ENCODE results near the gene NAALADL2. TPM values are rescaled to one million over a fixed set of nuclear protein-coding genes. Genes with fewer than 3 reads are reported as not detected.
"Not testable (repeated sequence)": the region's sequence is repeated elsewhere in the genome, so short reads cannot be mapped to it uniquely, and the experiment has no call there.

NAALADL2 gene
- total RNA-seq, 1 donor from 2014 or later, result 2.8 TPM

DNA sequence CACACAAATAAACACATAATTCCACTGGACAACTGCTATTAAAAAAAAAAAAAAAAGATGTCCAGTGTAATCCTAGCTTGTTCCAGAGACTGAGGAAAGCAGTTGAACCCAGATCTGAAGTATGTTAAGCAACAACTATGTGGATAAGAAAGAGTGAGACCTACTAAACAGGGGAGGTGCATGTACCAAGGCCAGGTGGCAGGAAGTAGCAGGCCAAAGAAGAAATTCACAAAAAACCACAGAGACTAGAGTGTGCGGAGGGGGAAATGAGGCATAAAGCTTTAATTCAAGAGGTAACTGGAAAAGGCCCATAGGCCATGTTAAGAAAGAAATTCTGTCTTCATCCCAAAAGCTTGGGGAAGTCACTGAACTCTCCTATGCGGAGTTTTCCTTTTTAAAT, 490.0 kb downstream of the NAALADL2 start:
- H3K9me3 Mint-ChIP-seq, result no peaks in the 10 kb centered on the region
- TF ChIP-seq, protein P1, sequence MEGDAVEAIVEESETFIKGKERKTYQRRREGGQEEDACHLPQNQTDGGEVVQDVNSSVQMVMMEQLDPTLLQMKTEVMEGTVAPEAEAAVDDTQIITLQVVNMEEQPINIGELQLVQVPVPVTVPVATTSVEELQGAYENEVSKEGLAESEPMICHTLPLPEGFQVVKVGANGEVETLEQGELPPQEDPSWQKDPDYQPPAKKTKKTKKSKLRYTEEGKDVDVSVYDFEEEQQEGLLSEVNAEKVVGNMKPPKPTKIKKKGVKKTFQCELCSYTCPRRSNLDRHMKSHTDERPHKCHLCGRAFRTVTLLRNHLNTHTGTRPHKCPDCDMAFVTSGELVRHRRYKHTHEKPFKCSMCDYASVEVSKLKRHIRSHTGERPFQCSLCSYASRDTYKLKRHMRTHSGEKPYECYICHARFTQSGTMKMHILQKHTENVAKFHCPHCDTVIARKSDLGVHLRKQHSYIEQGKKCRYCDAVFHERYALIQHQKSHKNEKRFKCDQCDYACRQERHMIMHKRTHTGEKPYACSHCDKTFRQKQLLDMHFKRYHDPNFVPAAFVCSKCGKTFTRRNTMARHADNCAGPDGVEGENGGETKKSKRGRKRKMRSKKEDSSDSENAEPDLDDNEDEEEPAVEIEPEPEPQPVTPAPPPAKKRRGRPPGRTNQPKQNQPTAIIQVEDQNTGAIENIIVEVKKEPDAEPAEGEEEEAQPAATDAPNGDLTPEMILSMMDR (conservative IDR thresholded peaks at IDR 0.05), result no peak
- H3K27me3 Mint-ChIP-seq (ENCODE audit: low read depth), result no peaks in the 10 kb centered on the region
- H3K4me3 Mint-ChIP-seq, result no peak overlapping the region
- H3K27ac Mint-ChIP-seq (ENCODE audit: unreplicated experiment), result no peak overlapping the region
- no peak for DNase-seq (ENCODE audit: low read depth, low spot score)
- H3K36me3 Mint-ChIP-seq (ENCODE audit: low read depth), result no peaks in the 10 kb centered on the region
- no peaks in the 10 kb centered on the region for H3K4me1 Mint-ChIP-seq

GRCh38 chr3:175355801-175356335, 496.7 kb downstream of the NAALADL2 start:
- H3K36me3 Mint-ChIP-seq (ENCODE audit: low read depth), result no peaks in the 10 kb centered on the region
- DNase-seq (ENCODE audit: low read depth, low spot score), result no peak
- TF ChIP-seq, protein P1 (conservative IDR thresholded peaks at IDR 0.05), result no peak
- no peak overlapping the region for H3K27ac Mint-ChIP-seq (ENCODE audit: unreplicated experiment)
- no peaks in the 10 kb centered on the region for H3K27me3 Mint-ChIP-seq (ENCODE audit: low read depth)
- no peaks in the 10 kb centered on the region for H3K4me1 Mint-ChIP-seq
- peaks cover 4% of the 10 kb centered on the region for H3K9me3 Mint-ChIP-seq
- no peak overlapping the region for H3K4me3 Mint-ChIP-seq

DNA sequence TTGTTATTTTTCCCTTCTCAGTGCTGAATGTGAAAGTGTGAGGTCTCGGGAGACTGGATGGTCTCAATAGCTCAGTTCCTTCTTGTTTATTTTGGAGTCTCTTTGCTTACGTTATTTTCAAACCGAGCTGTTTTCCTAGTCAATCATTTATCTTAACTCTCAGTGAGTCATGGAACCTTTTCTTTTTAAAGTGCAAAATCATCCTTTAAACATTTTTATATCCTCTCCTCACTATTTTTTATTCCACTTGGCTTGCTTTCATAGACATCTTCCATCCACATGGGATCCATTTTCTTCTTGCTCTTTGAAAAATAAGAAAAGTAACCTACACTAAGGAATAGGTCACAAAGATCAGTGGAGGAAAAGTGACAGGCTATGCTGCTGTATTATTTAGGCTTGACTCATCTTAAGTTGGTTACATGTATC, 497.8 kb downstream of the NAALADL2 start:
- Mint-ChIP-seq H3K36me3 (ENCODE audit: low read depth) (peaks cover 3% of the 10 kb centered on the region), H3K4me3 (no peak overlapping the region), H3K27ac (ENCODE audit: unreplicated experiment) (no peak overlapping the region), H3K9me3 (peaks cover 7% of the 10 kb centered on the region), H3K4me1 (no peaks in the 10 kb centered on the region), H3K27me3 (ENCODE audit: low read depth) (no peaks in the 10 kb centered on the region)
- TF ChIP-seq, protein P1 (conservative IDR thresholded peaks at IDR 0.05), result no peak
- no peak for DNase-seq (ENCODE audit: low read depth, low spot score)

DNA sequence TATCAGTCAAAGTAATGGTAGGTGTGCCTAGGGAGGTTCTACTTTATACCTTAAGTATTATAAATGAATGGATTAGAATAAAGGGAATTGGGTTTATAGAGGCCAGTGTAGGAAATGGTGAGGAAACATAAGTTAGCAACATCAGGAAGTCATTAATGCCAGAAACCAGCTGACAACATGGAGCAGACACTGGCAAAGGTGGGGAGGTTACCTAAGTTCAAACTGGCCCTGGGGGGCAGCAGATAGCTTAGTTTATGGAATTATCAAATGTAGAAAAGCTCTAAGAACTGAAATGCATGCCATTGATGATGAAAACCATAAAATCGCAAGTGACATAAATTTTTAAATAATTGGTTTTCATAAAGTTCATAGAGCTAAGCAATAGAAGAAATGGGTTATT, 498.6 kb downstream of the NAALADL2 start:
- TF ChIP-seq, protein P1 (conservative IDR thresholded peaks at IDR 0.05), result no peak
- H3K27me3 Mint-ChIP-seq (ENCODE audit: low read depth), result no peaks in the 10 kb centered on the region
- no peak overlapping the region for H3K27ac Mint-ChIP-seq (ENCODE audit: unreplicated experiment)
- peaks cover 4% of the 10 kb centered on the region for H3K36me3 Mint-ChIP-seq (ENCODE audit: low read depth)
- no peaks in the 10 kb centered on the region for H3K4me1 Mint-ChIP-seq
- peaks cover 7% of the 10 kb centered on the region for H3K9me3 Mint-ChIP-seq
- DNase-seq (ENCODE audit: low read depth, low spot score), result no peak
- no peak overlapping the region for H3K4me3 Mint-ChIP-seq

GRCh38 chr3:175358935-175359334, 499.8 kb downstream of the NAALADL2 start:
- DNase-seq (ENCODE audit: low read depth, low spot score), result no peak
- Mint-ChIP-seq H3K36me3 (ENCODE audit: low read depth) (peaks cover 7% of the 10 kb centered on the region), H3K9me3 (peaks cover 10% of the 10 kb centered on the region), H3K4me3 (no peak overlapping the region), H3K27ac (ENCODE audit: unreplicated experiment) (no peak overlapping the region), H3K4me1 (no peaks in the 10 kb centered on the region), H3K27me3 (ENCODE audit: low read depth) (no peaks in the 10 kb centered on the region)
- TF ChIP-seq, protein P1 (conservative IDR thresholded peaks at IDR 0.05), result no peak

DNA sequence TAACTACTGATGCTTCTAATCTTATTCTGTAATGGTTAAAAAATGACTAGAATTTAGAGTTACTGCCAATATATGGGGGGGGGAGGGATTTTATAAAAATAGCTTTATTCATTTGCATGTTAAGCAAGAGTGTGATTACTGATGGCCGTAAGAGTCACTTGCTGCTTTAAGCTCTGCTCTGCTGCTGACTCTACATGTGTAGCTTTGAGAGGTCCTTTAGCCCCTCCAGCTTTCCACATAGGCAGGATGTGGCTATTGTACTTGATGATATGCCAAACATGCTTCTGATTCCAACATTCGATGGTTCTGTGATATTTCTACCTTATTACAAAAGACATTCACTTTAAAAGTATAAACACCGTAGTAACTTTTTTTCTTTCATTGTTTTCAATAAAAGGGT, 511.3 kb downstream of the NAALADL2 start:
- not testable (repeated sequence) for H3K36me3 Mint-ChIP-seq (ENCODE audit: low read depth); DNase-seq (ENCODE audit: low read depth, low spot score); H3K4me3 Mint-ChIP-seq

DNA sequence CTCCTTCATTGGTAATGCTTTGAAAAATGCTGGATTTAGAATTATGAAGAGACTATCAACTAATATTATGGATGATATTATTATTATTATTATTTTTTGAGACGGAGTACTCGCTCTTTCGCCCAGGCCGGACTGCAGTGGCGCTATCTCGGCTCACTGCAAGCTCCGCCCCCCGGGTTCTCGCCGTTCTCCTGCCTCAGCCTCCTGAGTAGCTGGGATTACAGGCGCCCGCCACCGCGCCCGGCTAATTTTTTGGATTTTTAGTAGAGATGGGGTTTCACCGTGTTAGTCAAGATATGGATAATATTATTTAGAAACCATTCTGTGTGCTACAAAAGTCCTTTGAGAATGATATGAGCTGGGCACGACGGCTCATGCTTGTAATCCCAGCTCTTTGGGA, 512.1 kb downstream of the NAALADL2 start:
- not testable (repeated sequence) for H3K36me3 Mint-ChIP-seq (ENCODE audit: low read depth); H3K4me1 Mint-ChIP-seq; H3K4me3 Mint-ChIP-seq; H3K27ac Mint-ChIP-seq (ENCODE audit: unreplicated experiment); H3K27me3 Mint-ChIP-seq (ENCODE audit: low read depth); DNase-seq (ENCODE audit: low read depth, low spot score); H3K9me3 Mint-ChIP-seq

More for the DNA sequence above, 511.3 kb downstream of the NAALADL2 start:
- H3K27me3 Mint-ChIP-seq (ENCODE audit: low read depth); H3K27ac Mint-ChIP-seq (ENCODE audit: unreplicated experiment); H3K9me3 Mint-ChIP-seq; H3K4me1 Mint-ChIP-seq: not testable (repeated sequence)

Measured in neural crest cell (in vitro differentiated cells).